CD4-positive, alpha-beta memory T cell (primary cell): Measurements from ENCODE around the gene SLX4. TPM values are rescaled to one million over a fixed set of nuclear protein-coding genes. Genes with fewer than 3 reads are reported as not detected.
A peak's percentile ranks its signal among the peaks of the same experiment; 100 is the strongest.
"Not testable (repeated sequence)": the region's sequence is repeated elsewhere in the genome, so short reads cannot be mapped to it uniquely, and the experiment has no call there.

Experiments
- CTCF ChIA-PET: fragments of 350-600 bp; sonication (Branson Sonifier 250); formaldehyde crosslinking; loops from one replicate; lab custom pipeline; 2021; ENCODE audit warnings: inconsistent platforms; ENCODE audit not compliant: partially characterized antibody; lab: Charles Lee
- POLR2A ChIA-PET: fragments of 350-600 bp; sonication (Branson Sonifier 250); formaldehyde crosslinking; loops from one replicate; lab custom pipeline; 2021; ENCODE audit not compliant: partially characterized antibody; lab: Charles Lee
- DNase-seq, 5 donors: peaks; one replicate each; pipeline versions ENCODE4 v3.0.0 to v3.0.0-alpha.2; 2020 to 2022; ENCODE audit warnings: mixed read lengths in 1 of 5
- H3K27ac ChIP-seq: one replicate; pipeline ENCODE4 v1.7.0; 2013; ENCODE audit warnings: low read depth, low read length
- H3K27me3 ChIP-seq: 2 replicates; pipeline ENCODE4 v1.7.0; 2013; ENCODE audit warnings: mild to moderate bottlenecking, low read length, moderate library complexity; ENCODE audit not compliant: insufficient read depth
- H3K36me3 ChIP-seq: 2 replicates; pipeline ENCODE4 v1.7.0; 2013; ENCODE audit warnings: mild to moderate bottlenecking, low read length, moderate library complexity; ENCODE audit not compliant: insufficient read depth
- H3K4me1 ChIP-seq: 2 replicates; pipeline ENCODE4 v1.7.0; 2013; ENCODE audit warnings: mild to moderate bottlenecking, low read length, moderate library complexity; ENCODE audit not compliant: insufficient read depth
- H3K4me3 ChIP-seq, 2 donors: one replicate each; pipeline ENCODE4 v1.7.0; 2013; ENCODE audit warnings: low read length in 2 of 2, mild to moderate bottlenecking in 1 of 2
- H3K9me3 ChIP-seq, 2 donors: one replicate each; pipeline ENCODE4 v1.7.0; 2013; ENCODE audit warnings: low read length in 2 of 2, control low read depth in 1 of 2; ENCODE audit not compliant: control insufficient read depth in 1 of 2
- H3K27ac Mint-ChIP-seq, 7 donors: one replicate each; pipeline ENCODE4 v1.8.0; 2020 to 2021; ENCODE audit warnings: mixed read lengths in 7 of 7, mild to moderate bottlenecking in 6 of 7, inconsistent platforms in 3 of 7, moderate library complexity in 3 of 7
- H3K27me3 Mint-ChIP-seq, 2 donors: one replicate each; pipeline ENCODE4 v1.8.0; 2020 to 2021; ENCODE audit warnings: mixed read lengths in 2 of 2
- H3K36me3 Mint-ChIP-seq, 2 donors: one replicate each; pipeline ENCODE4 v1.8.0; 2020 to 2021; ENCODE audit warnings: mixed read lengths in 2 of 2, inconsistent platforms in 1 of 2, mild to moderate bottlenecking in 1 of 2
- H3K4me1 Mint-ChIP-seq, 4 donors: one replicate each; pipeline ENCODE4 v1.8.0; 2020 to 2021; ENCODE audit warnings: mixed read lengths in 4 of 4, mild to moderate bottlenecking in 1 of 4
- H3K4me3 Mint-ChIP-seq, 8 donors: one replicate each; pipeline ENCODE4 v1.8.0; 2020 to 2021; ENCODE audit warnings: mixed read lengths in 8 of 8, mild to moderate bottlenecking in 7 of 8, moderate library complexity in 6 of 8, inconsistent platforms in 3 of 8
- H3K9me3 Mint-ChIP-seq, 8 donors: one replicate each; pipeline ENCODE4 v1.8.0; 2020 to 2021; ENCODE audit warnings: mixed read lengths in 8 of 8, mild to moderate bottlenecking in 5 of 8, inconsistent platforms in 3 of 8, moderate library complexity in 1 of 8
- intact Hi-C: fragments of 100-400 bp; cut with micrococcal nuclease; formaldehyde crosslinking; loops from one replicate; pipeline ENCODE4 v1.15.1; 2023
- polyA plus RNA-seq, 2 donors: library from polyadenylated mRNA; unstranded; fragments of 300-500 nt; fragmentation: Illumina TruSeq; gene quantifications; one replicate each; pipeline ENCODE4 v1.2.3, GENCODE V29; 2021
- total RNA-seq, 2 experiments: library from RNA; stranded (reverse); gene quantifications; one replicate each; pipeline ENCODE4 v1.2.3, GENCODE V29; 2021

SLX4 gene, protein sequence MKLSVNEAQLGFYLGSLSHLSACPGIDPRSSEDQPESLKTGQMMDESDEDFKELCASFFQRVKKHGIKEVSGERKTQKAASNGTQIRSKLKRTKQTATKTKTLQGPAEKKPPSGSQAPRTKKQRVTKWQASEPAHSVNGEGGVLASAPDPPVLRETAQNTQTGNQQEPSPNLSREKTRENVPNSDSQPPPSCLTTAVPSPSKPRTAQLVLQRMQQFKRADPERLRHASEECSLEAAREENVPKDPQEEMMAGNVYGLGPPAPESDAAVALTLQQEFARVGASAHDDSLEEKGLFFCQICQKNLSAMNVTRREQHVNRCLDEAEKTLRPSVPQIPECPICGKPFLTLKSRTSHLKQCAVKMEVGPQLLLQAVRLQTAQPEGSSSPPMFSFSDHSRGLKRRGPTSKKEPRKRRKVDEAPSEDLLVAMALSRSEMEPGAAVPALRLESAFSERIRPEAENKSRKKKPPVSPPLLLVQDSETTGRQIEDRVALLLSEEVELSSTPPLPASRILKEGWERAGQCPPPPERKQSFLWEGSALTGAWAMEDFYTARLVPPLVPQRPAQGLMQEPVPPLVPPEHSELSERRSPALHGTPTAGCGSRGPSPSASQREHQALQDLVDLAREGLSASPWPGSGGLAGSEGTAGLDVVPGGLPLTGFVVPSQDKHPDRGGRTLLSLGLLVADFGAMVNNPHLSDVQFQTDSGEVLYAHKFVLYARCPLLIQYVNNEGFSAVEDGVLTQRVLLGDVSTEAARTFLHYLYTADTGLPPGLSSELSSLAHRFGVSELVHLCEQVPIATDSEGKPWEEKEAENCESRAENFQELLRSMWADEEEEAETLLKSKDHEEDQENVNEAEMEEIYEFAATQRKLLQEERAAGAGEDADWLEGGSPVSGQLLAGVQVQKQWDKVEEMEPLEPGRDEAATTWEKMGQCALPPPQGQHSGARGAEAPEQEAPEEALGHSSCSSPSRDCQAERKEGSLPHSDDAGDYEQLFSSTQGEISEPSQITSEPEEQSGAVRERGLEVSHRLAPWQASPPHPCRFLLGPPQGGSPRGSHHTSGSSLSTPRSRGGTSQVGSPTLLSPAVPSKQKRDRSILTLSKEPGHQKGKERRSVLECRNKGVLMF (N-terminal part only)
- total RNA-seq (1 to 10 TPM; 5.7 to 6.7 TPM), polyA plus RNA-seq (under 1 TPM in 1 of 2 donors, not detected in 1; 0.87 TPM)

GRCh38 chr16:3611146-3611975, at the start of gene SLX4:
Gene SLX4, minus strand, starts transcription at chr16:3611606. Its CDS starts 2,642 bp downstream, at chr16:3608964.
- Mint-ChIP-seq H3K9me3 (peaks cover 0 to 5% (median 0%) of the 10 kb centered on the region in 8 donors), H3K27me3 (no peaks in the 10 kb centered on the region), H3K4me3 (peak within 1 kb of the TSS; percentile 97 to 100 (median 100)), H3K27ac (peak within 1 kb of the TSS; percentile 88 to 100 (median 98)), H3K4me1 (peaks cover 34 to 56% (median 47%) of the 10 kb centered on the region in 4 donors), H3K36me3 (peaks cover 8 to 29% of the 10 kb centered on the region in 2 donors)
- intact Hi-C loops: loop anchor here (1.0 to 10.0 kb wide), 4 partner anchors 33 to 211 kb away; partner anchors contain the start of genes CLUAP1, NAA60, ZNF174 and ZNF597
- POLR2A ChIA-PET: interaction anchor here (0.7 to 1.5 kb wide), 10 partner anchors 12 to 210 kb away, joined by 3 to 32 read pairs (median 4); partner anchors contain the start of genes DNASE1, NLRC3, TRAP1 and ZNF174
- Histone ChIP-seq H3K4me3 (peak within 1 kb of the TSS; percentile 89 to 98), H3K9me3 (no peaks in the 10 kb centered on the region), H3K36me3 (no peaks in the 10 kb centered on the region), H3K4me1 (peaks cover 34% of the 10 kb centered on the region), H3K27ac (peak within 1 kb of the TSS; percentile 92), H3K27me3 (no peaks in the 10 kb centered on the region)
- CTCF ChIA-PET: interaction anchor here (0.6 to 1.4 kb wide), 5 partner anchors 9 to 808 kb away, joined by 3 to 5 read pairs (median 3); partner anchors contain the start of gene NLRC3
- peak; percentile 88 to 97 (median 94) for DNase-seq

DNA sequence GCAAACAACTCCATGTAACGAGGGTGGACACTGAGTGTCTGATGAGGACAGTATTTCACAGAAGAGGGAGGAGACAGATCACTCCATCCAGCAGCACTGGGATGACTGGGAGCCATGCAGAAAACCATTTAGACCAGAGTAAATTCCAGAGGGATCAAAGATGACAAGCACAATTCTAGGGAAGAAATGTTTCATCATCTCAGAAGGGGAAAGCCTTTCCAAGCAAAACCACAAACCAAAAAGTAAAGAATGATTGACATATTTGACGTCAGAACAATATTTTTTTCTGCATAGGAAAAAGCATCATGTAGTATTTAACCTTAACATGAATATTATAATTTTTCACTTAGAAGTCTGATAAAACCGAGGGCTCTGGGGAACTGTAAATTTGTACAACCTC, 47.8 kb upstream of the SLX4 start:
- Mint-ChIP-seq H3K27me3 (no peaks in the 10 kb centered on the region), H3K9me3 (no peaks in the 10 kb centered on the region), H3K4me1 (peaks cover 0 to 7% (median 1%) of the 10 kb centered on the region in 4 donors), H3K36me3 (peaks cover 25 to 63% of the 10 kb centered on the region in 2 donors), H3K27ac (peak overlapping the region in 4 of 7 donors; percentile 19 to 89 (median 58)), H3K4me3 (no peak overlapping the region)
- Histone ChIP-seq H3K9me3 (no peaks in the 10 kb centered on the region), H3K4me3 (no peak overlapping the region), H3K4me1 (no peaks in the 10 kb centered on the region), H3K27ac (no peak overlapping the region), H3K36me3 (peaks cover 64% of the 10 kb centered on the region), H3K27me3 (no peaks in the 10 kb centered on the region)
- no peak for DNase-seq
- CTCF ChIA-PET: no interaction called here
- POLR2A ChIA-PET: interaction anchor here (1.0 kb wide), 1 partner anchor 33 kb away, joined by 3 read pairs; no protein-coding TSS in a partner anchor
- intact Hi-C loops: no loop called here

- Mint-ChIP-seq H3K4me1 (peaks cover 0 to 11% (median 3%) of the 10 kb centered on the region in 4 donors), H3K27me3 (no peaks in the 10 kb centered on the region), H3K27ac (peak overlapping the region in 1 of 7 donors; percentile 42), H3K9me3 (no peaks in the 10 kb centered on the region), H3K36me3 (peaks cover 20 to 57% of the 10 kb centered on the region in 2 donors), H3K4me3 (no peak overlapping the region)
- H3K27me3 ChIP-seq: no peaks in the 10 kb centered on the region
- no peaks in the 10 kb centered on the region for H3K9me3 ChIP-seq
- ChIA-PET CTCF (interaction anchor here (1.0 kb wide), 1 partner anchor 30 kb away, joined by 3 read pairs; no protein-coding TSS in a partner anchor), POLR2A (no interaction called here)
- peaks cover 47% of the 10 kb centered on the region for H3K36me3 ChIP-seq
- H3K4me3 ChIP-seq: no peak overlapping the region
- DNase-seq: no peak
- no peak overlapping the region for H3K27ac ChIP-seq
- intact Hi-C loops: no loop called here
- H3K4me1 ChIP-seq: no peaks in the 10 kb centered on the region
Observed at GRCh38 chr16:3656491-3657468, 45.4 kb upstream of the SLX4 start.

DNA sequence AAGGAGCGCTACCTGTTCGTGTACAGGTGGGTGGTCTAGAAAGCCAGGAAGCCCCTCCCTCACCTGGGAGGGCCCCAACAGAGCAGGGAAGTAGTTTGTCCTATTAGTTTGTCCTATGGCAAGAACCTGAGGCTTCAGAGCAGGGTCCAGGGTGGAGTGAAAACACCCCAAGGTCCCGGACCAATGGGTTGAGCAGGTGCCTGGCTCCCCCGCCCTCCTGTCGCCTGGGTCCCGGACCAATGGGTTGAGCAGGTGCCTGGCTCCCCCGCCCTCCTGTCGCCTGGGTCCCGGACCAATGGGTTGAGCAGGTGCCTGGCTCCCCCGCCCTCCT, 44.7 kb upstream of the SLX4 start:
- H3K9me3 Mint-ChIP-seq, H3K27ac ChIP-seq, H3K27me3 Mint-ChIP-seq, POLR2A ChIA-PET, H3K4me3 ChIP-seq, H3K4me3 Mint-ChIP-seq, H3K9me3 ChIP-seq, DNase-seq, intact Hi-C loops, H3K4me1 ChIP-seq, H3K27me3 ChIP-seq: not testable (repeated sequence)
- CTCF ChIA-PET: interaction anchor here (0.6 kb wide), 1 partner anchor 627 kb away, joined by 5 read pairs; no protein-coding TSS in a partner anchor
- H3K36me3 ChIP-seq: peaks cover 42% of the 10 kb centered on the region
- H3K4me1 Mint-ChIP-seq: peaks cover 0 to 11% (median 3%) of the 10 kb centered on the region in 4 donors
- H3K27ac Mint-ChIP-seq: peak overlapping the region in 1 of 7 donors; percentile 13
- H3K36me3 Mint-ChIP-seq: peaks cover 19 to 58% of the 10 kb centered on the region in 2 donors

- intact Hi-C loops: no loop called here
- Histone ChIP-seq H3K9me3 (no peaks in the 10 kb centered on the region), H3K36me3 (peaks cover 42% of the 10 kb centered on the region), H3K4me3 (no peak overlapping the region), H3K4me1 (no peaks in the 10 kb centered on the region), H3K27ac (no peak overlapping the region), H3K27me3 (no peaks in the 10 kb centered on the region)
- CTCF ChIA-PET: interaction anchor here (0.6 to 1.2 kb wide), 3 partner anchors 10 to 627 kb away, joined by 3 to 5 read pairs (median 3); no protein-coding TSS in a partner anchor
- Mint-ChIP-seq H3K27ac (peak overlapping the region in 2 of 7 donors; percentile 13 to 74), H3K9me3 (no peaks in the 10 kb centered on the region), H3K36me3 (peaks cover 16 to 52% of the 10 kb centered on the region in 2 donors), H3K4me1 (peaks cover 0 to 11% (median 3%) of the 10 kb centered on the region in 4 donors), H3K27me3 (no peaks in the 10 kb centered on the region), H3K4me3 (no peak overlapping the region)
- POLR2A ChIA-PET: no interaction called here
- no peak for DNase-seq
Observed at GRCh38 chr16:3655396-3656159, 44.2 kb upstream of the SLX4 start.
